ENCODE results near the gene OPN4.

Gene OPN4

DNA sequence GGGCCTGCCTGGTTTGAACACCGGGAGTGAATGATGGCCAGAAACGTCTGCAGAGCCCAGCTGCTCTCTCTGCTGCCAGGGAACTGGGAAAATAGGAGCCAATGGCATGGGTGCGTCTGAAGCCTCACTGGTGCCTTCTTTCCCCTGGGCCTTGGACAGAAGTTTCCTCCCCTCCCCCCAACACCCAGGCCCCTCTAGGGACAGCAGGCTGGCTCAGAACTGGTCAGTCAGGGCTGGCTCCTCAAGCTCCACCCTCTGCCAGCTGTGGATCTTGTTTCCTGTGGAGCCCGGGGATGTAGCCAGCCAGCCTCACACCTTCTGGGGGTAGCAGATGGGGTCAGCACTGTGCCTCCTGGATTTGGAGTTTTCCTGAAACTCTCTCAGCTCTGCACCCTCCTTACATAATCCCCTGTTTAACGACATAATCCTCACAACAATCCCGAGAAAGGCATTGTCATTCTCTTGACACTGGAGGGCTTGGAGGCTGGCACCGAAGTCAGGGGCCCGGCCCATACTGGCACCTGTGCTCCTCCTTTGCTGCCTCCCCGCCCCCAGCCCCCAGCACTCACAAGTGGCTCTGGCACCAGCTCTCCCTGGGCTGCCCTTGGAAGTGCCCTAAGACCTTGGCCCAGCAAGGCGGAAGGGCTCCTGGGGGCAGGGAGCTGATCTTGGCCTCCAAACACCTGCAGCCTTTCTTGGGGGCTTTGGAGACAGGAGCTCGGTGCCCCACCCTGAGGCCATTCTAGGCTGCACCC is 19.7 kb downstream of the OPN4 start:
- Histone ChIP-seq H3K27me3 (ENCODE audit: insufficient read depth, poor library complexity, severe bottlenecking) (no peaks in the 10 kb centered on the region), H3K4me3 (replicated peaks; ENCODE audit: insufficient read depth, low read length) (no peak overlapping the region), H3K27ac (replicated peaks) (no peak overlapping the region)
- TF ChIP-seq GABPA (IDR thresholded peaks at IDR 0.05; ENCODE audit: low read depth) (no peak), POLR2AphosphoS5 (IDR thresholded peaks at IDR 0.05; ENCODE audit: low read depth) (no peak), SPI1 (IDR thresholded peaks at IDR 0.05; ENCODE audit: borderline replicate concordance, low read depth) (no peak), CTCF (IDR thresholded peaks at IDR 0.05; ENCODE audit: insufficient read depth, low read length) (no peak)
- TF ChIP-seq, protein P1, sequence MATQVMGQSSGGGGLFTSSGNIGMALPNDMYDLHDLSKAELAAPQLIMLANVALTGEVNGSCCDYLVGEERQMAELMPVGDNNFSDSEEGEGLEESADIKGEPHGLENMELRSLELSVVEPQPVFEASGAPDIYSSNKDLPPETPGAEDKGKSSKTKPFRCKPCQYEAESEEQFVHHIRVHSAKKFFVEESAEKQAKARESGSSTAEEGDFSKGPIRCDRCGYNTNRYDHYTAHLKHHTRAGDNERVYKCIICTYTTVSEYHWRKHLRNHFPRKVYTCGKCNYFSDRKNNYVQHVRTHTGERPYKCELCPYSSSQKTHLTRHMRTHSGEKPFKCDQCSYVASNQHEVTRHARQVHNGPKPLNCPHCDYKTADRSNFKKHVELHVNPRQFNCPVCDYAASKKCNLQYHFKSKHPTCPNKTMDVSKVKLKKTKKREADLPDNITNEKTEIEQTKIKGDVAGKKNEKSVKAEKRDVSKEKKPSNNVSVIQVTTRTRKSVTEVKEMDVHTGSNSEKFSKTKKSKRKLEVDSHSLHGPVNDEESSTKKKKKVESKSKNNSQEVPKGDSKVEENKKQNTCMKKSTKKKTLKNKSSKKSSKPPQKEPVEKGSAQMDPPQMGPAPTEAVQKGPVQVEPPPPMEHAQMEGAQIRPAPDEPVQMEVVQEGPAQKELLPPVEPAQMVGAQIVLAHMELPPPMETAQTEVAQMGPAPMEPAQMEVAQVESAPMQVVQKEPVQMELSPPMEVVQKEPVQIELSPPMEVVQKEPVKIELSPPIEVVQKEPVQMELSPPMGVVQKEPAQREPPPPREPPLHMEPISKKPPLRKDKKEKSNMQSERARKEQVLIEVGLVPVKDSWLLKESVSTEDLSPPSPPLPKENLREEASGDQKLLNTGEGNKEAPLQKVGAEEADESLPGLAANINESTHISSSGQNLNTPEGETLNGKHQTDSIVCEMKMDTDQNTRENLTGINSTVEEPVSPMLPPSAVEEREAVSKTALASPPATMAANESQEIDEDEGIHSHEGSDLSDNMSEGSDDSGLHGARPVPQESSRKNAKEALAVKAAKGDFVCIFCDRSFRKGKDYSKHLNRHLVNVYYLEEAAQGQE (IDR thresholded peaks at IDR 0.05; ENCODE audit: insufficient replicate concordance, low read depth) = no peak
- DNase-seq (ENCODE audit: low read depth in 1 of 2, low spot score in 1 of 2) = no peak

DNA sequence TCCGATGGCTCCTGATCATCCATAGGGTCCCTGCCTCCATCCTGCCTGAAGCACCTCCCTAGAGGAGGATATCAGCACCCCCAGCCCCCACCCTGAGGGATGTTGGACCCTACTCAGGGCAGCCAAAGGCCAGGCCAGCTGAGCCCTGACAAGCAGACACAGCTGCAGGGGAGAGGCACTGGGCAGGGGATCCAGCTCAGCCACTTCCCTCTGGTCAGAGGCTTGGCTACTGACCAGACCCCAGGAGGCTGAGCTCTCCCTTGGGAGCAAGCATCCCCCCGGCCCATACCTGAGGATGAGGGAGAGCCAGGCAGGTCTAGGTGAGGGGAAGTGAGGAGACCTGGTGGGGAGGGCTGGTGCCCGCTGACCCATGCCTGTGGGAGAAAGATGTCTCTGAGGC is 20.6 kb downstream of the OPN4 start:
- no peak for DNase-seq (ENCODE audit: low read depth in 1 of 2, low spot score in 1 of 2)
- H3K27me3 ChIP-seq (ENCODE audit: insufficient read depth, poor library complexity, severe bottlenecking) = no peaks in the 10 kb centered on the region
- TF ChIP-seq GABPA (IDR thresholded peaks at IDR 0.05; ENCODE audit: low read depth) (no peak), POLR2AphosphoS5 (IDR thresholded peaks at IDR 0.05; ENCODE audit: low read depth) (no peak), SPI1 (IDR thresholded peaks at IDR 0.05; ENCODE audit: borderline replicate concordance, low read depth) (no peak), CTCF (IDR thresholded peaks at IDR 0.05; ENCODE audit: insufficient read depth, low read length) (no peak)
- TF ChIP-seq, protein P1 (IDR thresholded peaks at IDR 0.05; ENCODE audit: insufficient replicate concordance, low read depth) = no peak
- H3K4me3 ChIP-seq (replicated peaks; ENCODE audit: insufficient read depth, low read length) = no peak overlapping the region
- no peak overlapping the region for H3K27ac ChIP-seq (replicated peaks)

DNA sequence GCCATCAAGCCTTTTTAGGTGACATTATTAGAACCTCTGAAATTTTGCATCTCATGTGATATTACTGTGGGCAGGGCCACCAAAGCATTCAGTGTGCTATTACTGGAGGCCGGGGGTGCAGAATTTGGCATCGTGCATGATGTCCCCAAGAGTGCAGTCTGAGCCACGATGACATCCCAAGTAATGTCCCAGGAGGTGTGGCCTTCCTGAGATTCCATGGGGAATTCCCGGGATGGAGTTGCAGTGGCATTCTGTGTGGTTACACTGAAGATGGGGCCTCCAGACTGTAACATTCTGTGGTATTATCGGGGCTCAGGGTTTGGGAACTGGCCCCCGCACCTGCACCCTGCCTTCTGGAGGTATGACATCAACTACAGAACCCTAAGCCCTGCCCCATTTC is 23.0 kb downstream of the OPN4 start:
- no peak overlapping the region for H3K4me3 ChIP-seq (replicated peaks; ENCODE audit: insufficient read depth, low read length)
- no peak for TF ChIP-seq CTCF (IDR thresholded peaks at IDR 0.05; ENCODE audit: insufficient read depth, low read length)
- TF ChIP-seq POLR2AphosphoS5 (IDR thresholded peaks at IDR 0.05; ENCODE audit: low read depth) = no peak
- no peak for TF ChIP-seq GABPA (IDR thresholded peaks at IDR 0.05; ENCODE audit: low read depth)
- TF ChIP-seq, protein P1 (IDR thresholded peaks at IDR 0.05; ENCODE audit: insufficient replicate concordance, low read depth) = no peak
- TF ChIP-seq SPI1 (IDR thresholded peaks at IDR 0.05; ENCODE audit: borderline replicate concordance, low read depth) = no peak
- no peak overlapping the region for H3K27ac ChIP-seq (replicated peaks)
- no peak for DNase-seq (ENCODE audit: low read depth in 1 of 2, low spot score in 1 of 2)
- no peaks in the 10 kb centered on the region for H3K27me3 ChIP-seq (ENCODE audit: insufficient read depth, poor library complexity, severe bottlenecking)

Measured in HL-60 (cell line).